ENCODE results near the gene PLXDC1. TPM values are rescaled to one million over a fixed set of nuclear protein-coding genes. Genes with fewer than 3 reads are reported as not detected.
"Not testable (repeated sequence)": the region's sequence is repeated elsewhere in the genome, so short reads cannot be mapped to it uniquely, and the experiment has no call there.

Gene PLXDC1
- total RNA-seq, 1 donor from 2014 or later = 19.3 TPM

GRCh38 chr17:39139561-39139960 lies 11.9 kb downstream of the PLXDC1 start:
- intact Hi-C loops (cut with DNase I) = no loop called here
- no peak for ATAC-seq
- DNase-seq (ENCODE audit: missing footprints) = no peak

- intact Hi-C loops (cut with DNase I) = no loop called here
- no peak for ATAC-seq
Observed at GRCh38 chr17:39139161-39139511, 12.3 kb downstream of the PLXDC1 start.

GRCh38 chr17:39138431-39139160 lies 12.8 kb downstream of the PLXDC1 start:
- ATAC-seq (no peak), DNase-seq (ENCODE audit: missing footprints) (no peak)
- intact Hi-C loops (cut with DNase I) = no loop called here

More at GRCh38 chr17:39139161-39139511, 12.3 kb downstream of the PLXDC1 start:
- DNase-seq (ENCODE audit: missing footprints) = no peak

- ATAC-seq (no peak), DNase-seq (ENCODE audit: missing footprints) (no peak)
- intact Hi-C loops (cut with DNase I) = no loop called here
Observed at GRCh38 chr17:39134878-39135277, 16.6 kb downstream of the PLXDC1 start.

- DNase-seq (ENCODE audit: missing footprints) (no peak), ATAC-seq (peak; percentile 82)
- intact Hi-C loops (cut with DNase I) = no loop called here
Observed at GRCh38 chr17:39132192-39132610, 19.2 kb downstream of the PLXDC1 start.

- intact Hi-C loops (cut with DNase I) = no loop called here
- DNase-seq (ENCODE audit: missing footprints) (no peak), ATAC-seq (peak; percentile 2)
Observed at GRCh38 chr17:39131616-39132015, 19.8 kb downstream of the PLXDC1 start.

GRCh38 chr17:39130205-39130604 lies 21.2 kb downstream of the PLXDC1 start:
- intact Hi-C loops (cut with DNase I) = no loop called here
- DNase-seq (ENCODE audit: missing footprints) = no peak
- ATAC-seq = no peak

- intact Hi-C loops (cut with DNase I); ATAC-seq; DNase-seq (ENCODE audit: missing footprints): not testable (repeated sequence)
Observed at GRCh38 chr17:39129544-39129943, 21.9 kb downstream of the PLXDC1 start.

- ATAC-seq (no peak), DNase-seq (ENCODE audit: missing footprints) (no peak)
- intact Hi-C loops (cut with DNase I) = no loop called here
Observed at GRCh38 chr17:39126436-39126835, 25.0 kb downstream of the PLXDC1 start.

GRCh38 chr17:39125143-39125875 lies 26.1 kb downstream of the PLXDC1 start:
- intact Hi-C loops (cut with DNase I) = no loop called here
- DNase-seq (ENCODE audit: missing footprints) (no peak), ATAC-seq (no peak)

GRCh38 chr17:39123627-39124026 lies 27.8 kb downstream of the PLXDC1 start:
- ATAC-seq (peak; percentile 58), DNase-seq (ENCODE audit: missing footprints) (no peak)
- intact Hi-C loops (cut with DNase I) = no loop called here

GRCh38 chr17:39122991-39123390 lies 28.4 kb downstream of the PLXDC1 start:
- ATAC-seq = no peak
- intact Hi-C loops (cut with DNase I) = no loop called here
- no peak for DNase-seq (ENCODE audit: missing footprints)

- ATAC-seq; intact Hi-C loops (cut with DNase I); DNase-seq (ENCODE audit: missing footprints): not testable (repeated sequence)
Observed at GRCh38 chr17:39121919-39122318, 29.5 kb downstream of the PLXDC1 start.

- peak; percentile 33 for ATAC-seq
- intact Hi-C loops (cut with DNase I) = no loop called here
- DNase-seq (ENCODE audit: missing footprints) = no peak
Observed at GRCh38 chr17:39118674-39119419, 32.6 kb downstream of the PLXDC1 start.

GRCh38 chr17:39116224-39116623 lies 35.2 kb downstream of the PLXDC1 start:
- DNase-seq (ENCODE audit: missing footprints) (no peak), ATAC-seq (no peak)
- intact Hi-C loops (cut with DNase I) = no loop called here

GRCh38 chr17:39115135-39115534 lies 36.3 kb downstream of the PLXDC1 start:
- DNase-seq (ENCODE audit: missing footprints) = no peak

GRCh38 chr17:39114723-39115122 lies 36.7 kb downstream of the PLXDC1 start:
- no peak for ATAC-seq
- no peak for DNase-seq (ENCODE audit: missing footprints)
- intact Hi-C loops (cut with DNase I) = no loop called here

More at GRCh38 chr17:39115135-39115534, 36.3 kb downstream of the PLXDC1 start:
- ATAC-seq = no peak
- intact Hi-C loops (cut with DNase I) = no loop called here

- DNase-seq (ENCODE audit: missing footprints) (no peak), ATAC-seq (no peak)
- intact Hi-C loops (cut with DNase I) = no loop called here
Observed at GRCh38 chr17:39113871-39114270, 37.6 kb downstream of the PLXDC1 start.

- intact Hi-C loops (cut with DNase I) = no loop called here
- ATAC-seq (no peak), DNase-seq (ENCODE audit: missing footprints) (no peak)
Observed at GRCh38 chr17:39110435-39111136, 40.9 kb downstream of the PLXDC1 start.
